Testis (tissue), 2 donors: ENCODE data around the gene DNM3.

Source experiments
- CTCF ChIP-seq, 3 experiments: fragments of 450-650 bp in 2 of 3; fragments of 200-600 bp in 1 of 3; sonication (generic) in 1 of 3; IDR thresholded peaks; one replicate each; pipeline ENCODE4 v1.5.1; 2016 to 2019; ENCODE audit warnings: antibody characterized with exemption in 3 of 3, mild to moderate bottlenecking in 2 of 3, moderate library complexity in 1 of 3
- POLR2A ChIP-seq: fragments of 450-650 bp; IDR thresholded peaks from one replicate; pipeline ENCODE4 v1.6.1; 2017; ENCODE audit warnings: antibody characterized with exemption, mild to moderate bottlenecking, moderate library complexity

GRCh38 chr1:172132836-172133235 lies 291.5 kb downstream of the DNM3 start:
- TF ChIP-seq CTCF (IDR thresholded peaks at IDR 0.05) (no peak), POLR2A (no peak)
